Astrocyte of the hippocampus (primary cell): ENCODE results near the gene CDH12.
A peak's percentile ranks its signal among the peaks of the same experiment; 100 is the strongest.
"Not testable (repeated sequence)": the region's sequence is repeated elsewhere in the genome, so short reads cannot be mapped to it uniquely, and the experiment has no call there.

Experiments used
- DNase-seq: peaks from one replicate; pipeline ENCODE4 v3.0.0; 2011; ENCODE audit warnings: low read depth, low spot score

The CDH12 gene

DNA sequence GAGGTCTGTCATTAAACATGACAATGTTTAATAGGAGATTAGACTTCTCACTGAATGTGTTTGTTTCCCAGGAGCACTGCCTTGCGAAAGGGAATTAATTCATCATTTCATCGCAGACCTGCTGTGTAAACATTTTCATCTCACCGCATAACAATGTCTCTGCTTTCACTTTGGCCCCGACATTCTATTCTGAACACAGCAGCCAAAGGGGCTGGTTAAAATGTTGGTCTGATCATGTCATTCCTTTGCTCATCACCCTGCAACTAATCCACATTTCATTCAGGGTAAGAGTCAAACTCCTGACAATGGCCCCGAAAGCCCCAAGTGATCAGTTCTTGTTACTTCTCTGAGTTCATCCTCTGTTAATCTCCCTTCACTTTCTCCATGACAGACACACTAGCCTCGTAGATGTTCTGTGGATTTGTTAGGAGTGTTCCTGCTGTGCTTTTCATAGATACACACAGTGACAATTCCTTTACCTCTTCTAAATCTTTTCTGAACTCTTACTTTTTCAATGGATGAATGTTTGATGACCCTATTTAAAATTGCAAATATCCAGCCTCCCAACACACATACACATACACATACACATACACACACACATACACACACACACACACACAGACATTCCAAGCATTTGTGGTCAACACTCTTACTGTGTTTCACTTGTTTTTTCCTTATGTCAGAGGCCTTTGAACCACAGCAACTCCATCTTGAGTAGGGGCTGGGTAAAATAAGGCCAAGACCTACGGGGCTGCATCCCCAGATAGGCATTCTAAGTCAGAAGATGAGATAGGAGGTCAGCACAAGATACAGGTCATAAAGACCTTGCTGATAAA lies 688.0 kb downstream of the CDH12 start:
- peak; percentile 0 for DNase-seq

DNA sequence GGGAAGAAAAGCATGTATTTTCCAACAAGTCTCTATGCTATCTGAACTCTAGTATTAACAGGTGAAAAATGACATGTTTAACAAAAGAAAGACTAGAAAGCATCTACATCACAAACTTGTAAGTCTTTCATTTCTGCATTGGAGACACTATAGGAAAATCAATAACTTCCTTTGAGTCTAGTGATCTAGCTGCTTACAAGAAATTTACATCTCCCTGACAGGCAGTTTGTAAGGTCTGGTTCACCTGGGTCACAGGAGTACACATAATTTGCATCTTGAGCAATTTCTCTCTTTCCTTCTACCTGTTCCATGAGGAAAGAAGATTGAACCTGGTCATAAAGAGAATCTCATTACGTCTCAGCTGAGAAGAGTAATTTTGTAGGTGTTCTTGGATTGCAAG lies 696.2 kb downstream of the CDH12 start:
- DNase-seq, result not testable (repeated sequence)

DNA sequence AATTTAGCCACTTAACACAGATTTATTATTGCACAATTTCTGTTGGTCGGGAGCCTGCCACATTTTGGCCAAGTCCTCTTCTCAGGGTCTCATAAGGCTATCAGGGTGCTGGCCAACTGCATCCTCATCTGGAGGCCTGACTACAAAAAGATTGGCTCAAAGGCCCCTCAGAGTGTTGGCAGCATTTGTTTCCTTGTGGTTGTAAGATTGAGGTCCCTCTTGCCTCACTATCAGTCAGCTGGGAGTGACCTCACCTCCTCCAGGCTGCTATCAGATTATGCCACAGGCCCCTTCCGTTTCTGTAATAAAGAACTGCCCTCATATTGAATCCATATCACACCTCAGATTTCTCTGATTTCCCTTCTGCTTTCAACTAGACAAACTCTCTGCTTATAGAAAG lies 698.4 kb downstream of the CDH12 start:
- not testable (repeated sequence) for DNase-seq

DNA sequence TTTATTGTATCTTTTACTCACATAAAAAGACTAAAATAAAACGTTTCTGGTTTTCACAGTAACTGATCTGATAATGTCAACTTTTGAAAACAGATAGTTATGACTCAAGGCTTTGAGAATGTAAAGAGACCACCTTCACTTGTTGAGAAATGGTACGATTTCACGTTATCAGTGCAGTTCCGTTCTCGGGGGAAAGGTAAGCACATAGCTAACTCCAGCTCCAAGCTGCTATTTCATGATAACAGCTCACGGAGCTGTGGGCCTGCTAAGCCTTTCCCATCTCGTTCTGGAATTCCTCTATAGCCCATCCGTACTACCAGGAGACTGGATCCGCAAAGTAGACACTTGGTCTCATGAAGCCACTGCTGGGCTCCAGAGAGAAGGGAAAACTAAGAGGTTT lies 701.3 kb downstream of the CDH12 start:
- not testable (repeated sequence) for DNase-seq

DNA sequence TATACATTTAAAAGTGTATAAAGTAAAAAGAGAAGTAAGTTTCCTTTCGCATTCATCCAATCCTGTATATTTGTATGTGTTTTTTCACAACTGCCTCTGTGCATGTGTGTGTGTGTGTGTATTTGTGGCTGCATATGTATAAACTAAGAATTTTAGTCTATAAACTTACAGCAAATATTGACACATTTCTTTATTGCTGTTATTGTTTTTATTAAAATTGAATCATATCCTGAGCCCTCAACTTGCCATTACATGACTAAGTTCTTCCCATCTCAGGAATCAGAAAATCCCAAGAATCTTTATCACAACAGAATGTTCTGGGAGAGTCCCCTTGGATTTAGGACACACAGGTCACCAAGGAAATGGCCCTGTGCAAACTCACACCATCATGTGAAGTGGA lies 712.7 kb downstream of the CDH12 start:
- not testable (repeated sequence) for DNase-seq

DNA sequence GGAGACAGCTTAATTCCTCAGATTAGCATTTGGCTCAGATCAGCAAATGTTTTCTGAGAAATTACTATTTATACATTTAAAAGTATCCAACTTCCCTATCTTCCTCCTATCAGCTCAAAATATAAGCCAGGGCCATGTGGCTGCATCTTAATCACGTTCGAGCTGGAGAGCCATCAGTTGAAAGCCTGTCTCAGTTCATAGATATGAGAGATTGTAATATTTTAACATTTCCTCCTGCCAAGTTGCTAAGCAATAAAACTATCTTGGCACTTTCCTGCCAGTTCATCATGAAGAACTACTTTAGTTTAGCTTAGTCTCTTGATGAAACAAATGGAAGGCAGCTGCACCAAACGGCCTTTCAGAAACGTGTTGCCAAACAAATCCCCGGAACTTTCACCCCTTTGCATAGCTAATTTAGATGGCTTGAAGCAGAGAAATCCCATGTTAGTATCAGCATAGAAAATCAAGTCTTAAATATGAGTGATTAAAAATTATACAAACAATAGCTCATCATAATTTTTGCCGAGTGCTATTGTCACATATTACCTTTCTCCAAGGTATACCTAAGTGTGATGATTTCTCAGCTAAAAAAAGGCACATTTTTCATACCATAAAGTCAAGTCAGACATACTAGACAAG lies 713.4 kb downstream of the CDH12 start:
- DNase-seq, result not testable (repeated sequence)

DNA sequence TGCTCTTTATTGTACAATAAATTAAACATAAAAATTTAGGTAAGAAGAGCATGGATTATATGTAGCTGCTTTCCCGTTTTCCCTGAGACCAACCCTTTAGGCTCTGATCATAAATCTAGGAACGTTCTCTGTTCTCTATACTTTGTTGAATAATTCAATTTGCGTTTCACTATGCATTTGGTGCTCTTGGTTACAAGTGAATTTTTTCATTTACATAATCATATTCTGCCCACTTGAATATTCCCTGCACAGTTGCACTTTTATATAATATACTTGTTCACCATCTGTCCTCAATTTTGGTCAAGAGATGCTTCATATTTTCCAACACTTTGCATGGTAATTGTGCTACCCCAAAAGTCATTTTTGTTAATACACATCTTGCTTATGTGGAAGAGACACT lies 741.8 kb downstream of the CDH12 start:
- no peak for DNase-seq

DNA sequence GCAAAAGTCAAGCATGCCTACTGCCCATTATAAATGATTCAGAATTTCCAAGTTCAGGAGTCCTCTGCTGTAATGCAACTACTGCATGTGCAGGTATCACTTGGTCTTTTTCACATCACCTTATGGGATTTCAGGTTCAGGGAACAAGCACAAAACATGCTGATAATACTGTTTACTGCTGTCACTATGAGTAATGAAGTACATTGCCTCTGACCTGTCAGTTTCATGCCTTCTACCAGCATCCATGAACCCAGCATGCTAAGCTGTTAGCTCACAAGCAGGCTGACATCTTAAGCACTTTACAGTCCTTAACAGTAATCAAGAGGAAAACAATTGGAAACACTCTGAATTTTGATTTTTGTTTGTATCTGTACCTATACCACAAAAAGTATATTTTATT lies 743.8 kb downstream of the CDH12 start:
- DNase-seq, result no peak

DNA sequence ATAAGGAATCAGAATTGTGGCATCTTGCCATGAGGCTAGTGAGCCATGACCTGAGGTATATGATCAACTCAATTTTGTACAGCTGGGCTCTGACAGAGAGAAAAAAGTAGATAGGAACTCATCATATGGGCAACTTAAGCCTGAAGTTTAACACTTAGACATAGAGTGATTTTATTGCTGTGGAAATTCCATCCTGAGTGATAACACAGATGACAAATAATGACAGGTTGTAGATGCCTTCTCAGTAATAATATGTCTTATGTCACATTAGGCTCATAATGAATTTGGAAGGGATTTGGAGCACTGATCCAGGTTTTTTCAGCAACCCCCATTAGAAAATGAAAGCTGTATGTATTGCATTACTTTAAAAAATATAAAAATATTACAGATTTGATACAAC lies 744.6 kb downstream of the CDH12 start:
- no peak for DNase-seq

DNA sequence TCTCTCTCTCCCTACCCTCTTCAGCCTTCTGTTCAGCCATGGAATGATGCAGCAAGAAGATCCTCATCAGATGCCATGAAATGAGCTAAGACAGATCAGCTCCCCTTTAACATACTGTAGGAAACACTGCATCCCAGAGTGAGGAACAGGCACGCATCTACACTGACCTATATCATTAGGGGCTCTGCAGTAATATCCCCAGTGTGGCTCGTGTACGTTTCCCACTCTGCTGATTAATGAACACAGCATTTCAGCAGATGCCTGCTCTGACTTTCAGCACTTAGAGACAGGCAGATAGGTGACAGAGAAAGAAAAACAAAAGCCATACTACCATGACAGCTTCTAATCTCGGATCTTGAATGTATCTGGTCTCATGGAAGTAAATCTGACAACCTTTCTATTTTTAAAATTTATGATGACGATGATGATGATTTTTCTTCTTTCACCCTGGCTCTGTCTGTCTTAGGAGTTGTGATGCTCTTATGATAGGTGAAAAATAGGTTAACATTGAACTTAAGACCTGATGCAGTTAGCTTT lies 750.3 kb downstream of the CDH12 start:
- no peak for DNase-seq

DNA sequence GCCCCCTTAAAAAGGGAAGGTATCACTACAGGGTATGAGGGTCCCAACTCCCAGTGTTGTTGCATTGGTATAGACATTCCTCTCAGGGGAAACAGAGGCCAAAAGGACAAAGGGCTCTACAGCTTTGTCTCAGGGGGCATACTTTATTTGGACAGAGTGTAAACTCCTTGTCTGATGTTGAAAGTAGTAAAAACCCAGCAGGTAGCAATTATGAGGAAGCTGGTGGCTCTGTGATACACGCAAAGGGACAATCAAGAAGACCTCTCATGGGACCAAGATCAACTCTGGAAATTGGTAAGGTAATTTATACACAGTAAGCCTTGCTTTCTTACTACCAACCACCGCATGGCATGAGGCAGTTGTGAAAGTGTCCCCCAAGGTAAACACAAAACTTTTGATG lies 764.6 kb downstream of the CDH12 start:
- DNase-seq, result no peak

DNA sequence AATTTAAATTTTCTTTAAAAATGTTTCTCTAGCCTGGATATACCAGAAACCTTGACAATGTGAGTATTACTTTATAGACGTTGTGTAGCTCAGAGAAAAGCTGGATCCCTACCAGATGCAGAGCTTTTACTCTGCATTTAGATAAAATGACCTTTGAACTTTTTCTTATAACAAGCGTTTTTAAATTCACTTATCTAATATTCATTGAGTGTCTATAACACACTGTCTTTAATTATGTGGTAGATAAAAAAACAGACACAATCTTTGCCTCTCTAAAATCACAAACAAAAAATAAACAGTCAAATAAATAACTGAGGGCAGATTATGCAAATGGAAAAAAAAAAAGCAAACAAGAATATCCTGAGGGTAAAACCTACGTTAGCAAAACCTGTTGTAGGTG lies 773.6 kb downstream of the CDH12 start:
- DNase-seq, result no peak

DNA sequence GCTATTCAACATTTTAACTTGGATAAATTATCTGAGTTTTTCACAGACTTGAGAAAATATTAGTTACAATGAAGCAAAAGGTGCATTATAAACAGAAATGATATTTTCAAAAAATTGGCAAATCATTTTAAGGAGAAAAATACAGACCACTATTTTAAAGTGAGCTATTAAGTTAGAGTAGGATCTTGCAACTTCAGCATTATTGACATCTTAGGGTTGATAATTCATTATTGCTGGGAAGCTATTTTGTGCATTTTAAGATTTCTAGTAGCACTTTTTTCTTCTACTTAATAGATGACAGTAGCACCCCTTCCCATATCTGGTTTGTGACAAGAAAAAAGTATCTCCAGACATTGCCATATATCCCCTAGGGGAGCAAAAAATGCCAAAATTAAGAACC lies 774.1 kb downstream of the CDH12 start:
- DNase-seq, result no peak

DNA sequence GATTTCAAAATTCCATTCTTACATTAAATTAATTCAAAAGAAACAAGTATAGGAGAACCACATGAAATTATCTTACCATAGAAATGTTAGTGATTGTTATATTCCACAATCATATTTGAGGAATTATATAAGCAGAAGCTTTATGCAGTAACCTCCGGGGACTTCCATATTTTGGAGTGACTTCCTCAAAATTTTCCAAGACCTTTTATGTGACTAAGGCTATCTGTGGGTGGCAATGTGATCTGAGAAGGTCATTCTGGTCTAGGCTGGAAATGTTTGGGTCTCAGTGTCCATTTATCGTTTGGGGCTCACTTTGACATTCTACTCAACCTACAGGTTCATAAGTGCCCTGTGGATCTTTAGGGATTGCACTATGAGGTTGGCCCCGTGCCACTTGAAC lies 776.6 kb downstream of the CDH12 start:
- no peak for DNase-seq

DNA sequence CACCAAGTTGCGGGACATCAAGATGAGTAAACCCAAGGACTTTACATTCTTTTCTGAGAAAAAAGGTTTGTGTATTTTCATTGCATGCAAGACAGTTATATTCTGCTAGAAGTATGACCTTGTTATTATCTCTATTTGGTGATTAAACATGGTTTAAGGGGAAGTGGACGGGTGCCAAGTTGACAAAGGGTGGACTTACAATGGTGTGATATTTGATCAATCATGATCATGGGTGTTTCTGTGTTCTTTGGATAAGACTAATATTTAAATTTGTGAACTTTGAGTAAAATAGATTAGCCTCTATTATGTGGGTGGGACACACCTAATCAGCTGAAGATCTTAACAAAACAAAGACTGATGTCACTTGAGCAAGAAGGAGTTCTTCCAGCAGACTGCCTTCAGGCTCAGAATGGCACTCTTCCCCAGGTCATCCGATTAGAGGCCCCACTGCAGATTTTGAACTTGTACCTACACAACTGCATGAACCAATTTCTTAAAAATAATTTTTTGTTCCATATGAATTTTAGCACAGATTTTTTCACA lies 782.9 kb downstream of the CDH12 start:
- no peak for DNase-seq

DNA sequence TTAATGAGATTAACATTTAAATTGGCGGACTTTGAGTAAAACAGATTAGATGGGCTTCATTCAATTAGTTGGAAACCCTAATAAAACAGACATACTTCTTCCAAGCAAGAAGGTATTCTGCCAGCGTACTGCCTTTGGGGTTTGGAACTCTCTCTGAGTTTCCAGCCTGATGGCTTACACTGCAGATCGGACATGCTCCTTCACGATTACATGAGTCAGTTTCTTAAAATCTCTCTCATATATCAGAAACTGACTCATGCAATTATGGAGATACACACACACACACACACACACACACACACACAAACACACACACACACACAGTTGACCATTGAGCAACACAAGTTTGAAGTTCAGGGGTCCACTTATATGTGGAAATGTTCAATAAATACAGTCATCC lies 789.4 kb downstream of the CDH12 start:
- DNase-seq, result no peak

DNA sequence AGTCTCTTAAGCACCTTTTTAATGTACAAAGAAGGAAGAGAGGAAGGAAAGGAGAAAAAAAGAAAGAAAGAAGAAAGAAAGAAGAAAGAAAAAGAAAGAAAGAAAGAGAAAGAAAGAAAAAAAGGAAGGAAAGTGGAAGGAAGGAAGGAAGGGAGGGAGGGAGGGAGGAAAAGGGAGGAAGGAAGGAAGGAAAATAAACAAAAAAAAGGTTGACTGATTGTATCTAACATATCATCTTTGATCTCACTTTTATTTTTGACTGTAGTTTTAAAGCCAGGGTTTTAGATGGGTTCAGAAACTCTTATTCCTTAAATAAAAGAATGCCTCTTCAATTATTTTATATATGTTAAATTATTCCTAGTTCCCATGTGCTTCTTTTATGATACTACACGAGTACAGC lies 794.5 kb downstream of the CDH12 start:
- no peak for DNase-seq

DNA sequence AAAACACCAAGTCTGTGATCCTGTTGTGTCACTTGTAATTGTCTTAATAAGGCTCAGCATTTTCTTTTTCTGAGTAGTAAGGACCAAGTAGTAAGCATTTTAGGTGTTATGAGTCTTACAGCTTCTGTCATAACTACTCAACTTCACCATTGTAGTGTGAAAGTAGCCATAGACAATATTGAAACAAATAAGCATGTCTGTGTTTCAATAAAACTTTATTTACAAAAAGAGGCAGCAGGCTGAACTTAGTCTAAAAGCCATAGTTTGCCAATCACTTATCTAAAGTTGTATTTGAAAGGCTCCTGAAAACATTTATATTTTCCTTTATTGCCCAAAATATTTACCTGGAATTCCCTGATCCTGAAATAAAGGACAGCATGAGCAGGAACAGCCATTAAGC lies 796.1 kb downstream of the CDH12 start:
- no peak for DNase-seq

DNA sequence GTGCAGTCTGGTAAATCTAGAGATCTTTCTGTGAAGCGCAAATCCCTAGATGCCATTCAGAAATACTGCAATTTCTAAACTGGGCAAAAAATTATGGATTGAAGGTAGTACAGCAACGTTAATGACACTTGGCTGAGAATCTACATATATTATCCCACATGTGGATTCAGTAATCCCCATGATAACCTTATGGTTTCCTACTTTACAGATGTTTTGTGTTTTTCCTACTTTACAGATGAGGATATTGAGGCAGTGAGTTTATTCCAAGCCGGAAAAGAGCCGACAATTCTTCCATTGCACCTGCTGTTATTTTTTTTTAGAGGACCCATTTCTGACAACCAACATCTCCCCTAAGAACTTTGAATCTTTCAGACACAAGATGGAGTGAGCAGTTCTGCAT lies 796.5 kb downstream of the CDH12 start:
- no peak for DNase-seq

DNA sequence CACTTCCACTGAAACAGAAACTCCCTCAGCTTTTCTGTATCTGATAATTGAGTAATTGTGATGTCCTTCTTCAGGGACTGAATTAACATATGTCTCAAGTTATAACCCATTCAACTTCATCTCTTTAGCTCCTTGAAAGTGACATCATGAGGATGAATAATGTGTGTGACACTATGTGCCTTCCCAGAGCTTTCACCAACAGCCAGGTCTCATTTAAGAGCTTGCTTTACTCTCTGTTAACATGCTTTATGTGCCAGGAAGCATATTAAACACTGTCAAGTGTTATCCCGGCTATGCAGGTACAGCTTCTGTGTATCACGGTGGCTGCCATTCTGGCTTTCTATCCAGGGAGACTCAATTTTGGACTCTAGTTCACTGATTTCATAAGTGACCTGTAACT lies 799.9 kb downstream of the CDH12 start:
- DNase-seq, result no peak

DNA sequence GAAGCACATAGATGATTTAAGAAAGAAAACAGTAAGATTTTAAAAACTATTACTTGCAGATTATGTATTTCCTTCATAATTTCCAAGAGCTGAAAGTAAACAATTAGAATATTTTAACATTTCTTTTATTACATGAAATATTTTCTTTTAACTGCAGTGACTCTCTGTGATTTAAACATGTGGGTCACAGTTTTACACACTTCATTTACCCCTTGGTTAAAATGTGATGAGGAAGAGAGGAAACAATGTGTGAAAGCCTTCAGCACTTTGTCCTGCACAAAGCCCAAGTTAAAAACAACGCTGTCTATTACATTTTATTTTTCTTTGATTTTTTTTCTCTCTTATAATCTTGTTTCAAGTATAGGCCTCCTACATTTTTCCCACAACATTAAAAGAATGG lies 801.3 kb downstream of the CDH12 start:
- no peak for DNase-seq

DNA sequence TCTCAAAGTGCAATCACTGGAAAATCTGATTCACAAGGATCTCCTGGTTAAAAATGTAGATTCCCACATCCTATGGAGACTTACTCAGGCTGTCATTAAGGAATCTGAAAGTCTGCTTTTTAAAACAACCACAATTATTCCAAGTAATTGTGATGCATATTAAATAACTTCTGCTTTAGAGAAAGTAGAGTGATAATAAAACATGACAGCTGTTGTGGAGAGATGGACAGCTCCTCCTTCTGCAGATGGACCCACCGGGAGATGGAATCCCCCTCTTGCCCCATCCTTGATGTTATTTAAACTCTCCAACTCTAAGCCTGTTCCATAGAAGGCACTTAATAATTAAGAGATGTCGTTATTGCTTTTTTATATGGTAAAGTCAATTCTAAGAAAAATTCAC lies 802.2 kb downstream of the CDH12 start:
- no peak for DNase-seq

DNA sequence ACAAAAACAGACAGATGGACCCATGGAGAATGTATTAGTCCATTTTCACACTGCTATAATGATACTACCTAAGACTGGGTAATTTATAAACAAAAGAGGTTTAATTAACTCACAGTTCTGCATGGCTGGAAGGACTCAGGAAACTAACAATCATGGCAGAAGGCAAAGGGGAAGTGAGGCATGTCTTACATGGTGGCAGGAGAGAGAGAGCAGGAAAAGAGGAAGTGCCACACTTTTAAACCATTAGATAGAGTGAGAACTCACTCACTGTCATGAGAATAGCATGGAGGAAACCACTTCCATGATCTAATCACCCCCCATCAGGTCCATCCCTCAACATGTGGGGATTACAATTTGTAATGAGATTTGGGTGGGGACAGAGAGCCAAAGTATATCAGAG lies 808.9 kb downstream of the CDH12 start:
- DNase-seq, result no peak
